ENCODE results near the gene PTPA. TPM values are rescaled to one million over a fixed set of nuclear protein-coding genes. Genes with fewer than 3 reads are reported as not detected.

Gene PTPA
- total and polyA plus RNA-seq, 10 of the 15 experiments (the other 5 are each of a cell fraction or from before 2014, with no cell fraction given), result 1.6 to 111 (median 55.1) TPM

GRCh38 chr9:129080298-129080600 is 31.0 kb upstream of the PTPA start:
- H3K4me1 ChIP-seq (ENCODE audit: control insufficient read depth, insufficient read depth, low read length), result peaks cover 12% of the 10 kb centered on the region
- ATAC-seq (no peak), DNase-seq (ENCODE audit: low read depth, low spot score) (no peak), FAIRE-seq (no peak)
- peaks cover 17% of the 10 kb centered on the region for H3K79me2 ChIP-seq (ENCODE audit: control insufficient read depth, insufficient read depth, low read length)
- no peaks in the 10 kb centered on the region for H4K20me1 ChIP-seq (ENCODE audit: control insufficient read depth, insufficient read depth)
- peak overlapping the region; percentile 94 for H3K4me2 ChIP-seq (ENCODE audit: control insufficient read depth, insufficient read depth)
- SMC1A ChIA-PET (ENCODE audit: uncharacterized antibody, unreplicated experiment), result no interaction called here
- no TSS peak for BruUV-seq (replicated peaks)
- in situ Hi-C loops (cut with MboI) (no loop called here), intact Hi-C loops (cut with micrococcal nuclease; ENCODE audit: unreplicated experiment) (loop anchor here (2.0 kb wide), 1 partner anchor 31 kb away; the partner anchor contains the start of genes CRAT and PTPA)
- CTCF ChIA-PET, result interaction anchor here (0.8 to 1.2 kb wide), 3 partner anchors 34 to 62 kb away, joined by 3 read pairs; no protein-coding TSS in a partner anchor
- no peak overlapping the region for H3K27ac ChIP-seq (ENCODE audit: control insufficient read depth, insufficient read depth)
- peak overlapping the region; percentile 88 for H3K4me3 ChIP-seq
- RAD21 ChIA-PET (ENCODE audit: unreplicated experiment), result interaction anchor here (0.7 to 1.7 kb wide), 3 partner anchors 44 to 62 kb away, joined by 5 read pairs; partner anchors contain the start of gene MIGA2
- TF ChIP-seq YY1 (IDR thresholded peaks at IDR 0.05; ENCODE audit: low read depth, low read length) (no peak), RB1 (IDR thresholded peaks at IDR 0.05; ENCODE audit: borderline replicate concordance) (no peak), RELA (IDR thresholded peaks at IDR 0.05; ENCODE audit: borderline replicate concordance, partially characterized antibody) (no peak), PKNOX1 (IDR thresholded peaks at IDR 0.05) (no peak), ASH2L (IDR thresholded peaks at IDR 0.05; ENCODE audit: borderline replicate concordance, low read depth) (no peak), ATF2 (IDR thresholded peaks at IDR 0.05; ENCODE audit: low read length) (no peak), SPI1 (IDR thresholded peaks at IDR 0.05; ENCODE audit: borderline replicate concordance, insufficient read depth, low read depth, low read length) (no peak), KDM1A (IDR thresholded peaks at IDR 0.05; ENCODE audit: borderline replicate concordance) (no peak), IRF5 (IDR thresholded peaks at IDR 0.05; ENCODE audit: borderline replicate concordance) (no peak), POLR2A (IDR thresholded peaks at IDR 0.05; ENCODE audit: low read depth, low read length) (no peak), ZBTB33 (IDR thresholded peaks at IDR 0.05) (no peak), ZZZ3 (IDR thresholded peaks at IDR 0.05; ENCODE audit: control insufficient read depth, insufficient read length, low read depth) (no peak), RAD51 (IDR thresholded peaks at IDR 0.05) (no peak)
- no peaks in the 10 kb centered on the region for H3K27me3 ChIP-seq (replicated peaks in 1 of 2; ENCODE audit: control insufficient read depth in 2 of 2, insufficient read depth in 2 of 2, low read length in 1 of 2)
- H2AFZ ChIP-seq (ENCODE audit: control insufficient read depth, low read depth, low read length), result peak overlapping the region; percentile 97
- under 1% methylated on average over 12 of the region's 12 CpGs for WGBS (ENCODE audit: insufficient coverage, insufficient replicate concordance, low lambda C conversion rate, missing lambda C conversion rate)
- peaks cover 0 to 5% of the 10 kb centered on the region in 2 experiments; a peak in 2 of 4 replicates for H3K36me3 ChIP-seq (ENCODE audit: control insufficient read depth in 2 of 2, insufficient read depth in 2 of 2, low read length in 1 of 2)
- no peaks in the 10 kb centered on the region for H3K9me3 ChIP-seq (replicated peaks; ENCODE audit: control insufficient read depth, insufficient read depth, low read length)
- POLR2A ChIA-PET, result interaction anchor here (0.7 to 1.6 kb wide), 5 partner anchors 41 to 132 kb away, joined by 3 to 6 read pairs (median 3); partner anchors contain the start of genes DOLK, NUP188 and SH3GLB2
- peak overlapping the region; percentile 59 for H3K9ac ChIP-seq (ENCODE audit: control insufficient read depth, insufficient read depth, low read length)
